K562 (cell line): ENCODE measurements around the gene SUV39H2. TPM values are rescaled to one million over a fixed set of nuclear protein-coding genes. Genes with fewer than 3 reads are reported as not detected.

ENCODE experiments used
- CCNT2 ChIP-seq: IDR thresholded peaks from 2 replicates; pipeline ENCODE4 v1.6.1; 2011; ENCODE audit warnings: borderline replicate concordance, low read depth, mild to moderate bottlenecking, moderate library complexity, mixed read lengths, low read length; ENCODE audit not compliant: insufficient read length; ENCODE audit errors: extremely low read depth
- CREM ChIP-seq: IDR thresholded peaks from 2 replicates; pipeline ENCODE4 v1.6.1; 2014; ENCODE audit warnings: antibody characterized with exemption, low read depth
- E4F1 ChIP-seq: fragments of 250-450 bp; sonication (Bioruptor Pico); IDR thresholded peaks from 2 replicates; pipeline ENCODE4 v1.5.0; 2021; ENCODE audit warnings: mild to moderate bottlenecking, borderline replicate concordance
- HMBOX1 ChIP-seq: sonication (generic); IDR thresholded peaks from 2 replicates; pipeline ENCODE4 v1.6.1; 2016
- JUNB ChIP-seq: fragments of 450-650 bp; formaldehyde crosslinking; conservative IDR thresholded peaks from 2 replicates; pipeline ENCODE4 v1.4.0; 2020; ENCODE audit warnings: mild to moderate bottlenecking
- MTA3 ChIP-seq: fragments of 450-650 bp; formaldehyde crosslinking; IDR thresholded peaks from 2 replicates; pipeline ENCODE4 v1.6.1; 2017; ENCODE audit warnings: mild to moderate bottlenecking, borderline replicate concordance
- OTX1 ChIP-seq: fragments of 450-650 bp; formaldehyde crosslinking; IDR thresholded peaks from 2 replicates; pipeline ENCODE4 v1.4.0; 2022; ENCODE audit warnings: mild to moderate bottlenecking
- POLR2G ChIP-seq: fragments of 200-400 bp; formaldehyde crosslinking; IDR thresholded peaks from 2 replicates; pipeline ENCODE4 v1.6.1; 2017; ENCODE audit warnings: low read depth, mild to moderate bottlenecking, antibody characterized with exemption, low read length, moderate library complexity
- PYGO2 ChIP-seq: fragments of 450-650 bp; IDR thresholded peaks from 2 replicates; pipeline ENCODE4 v1.6.1; 2016; ENCODE audit warnings: mild to moderate bottlenecking, missing genetic modification characterization, moderate library complexity, missing compliant biosample characterization
- SREBF1 ChIP-seq: fragments of 150-350 bp; IDR thresholded peaks from 2 replicates; pipeline ENCODE4 v1.6.1; 2014; ENCODE audit warnings: antibody characterized with exemption, low read depth, low read length, borderline replicate concordance
- SUPT5H ChIP-seq: fragments of 450-650 bp; IDR thresholded peaks from 2 replicates; pipeline ENCODE4 v1.6.1; 2016
- ZBTB12 ChIP-seq: fragments of 250-450 bp; sonication (Bioruptor Pico); IDR thresholded peaks from 2 replicates; pipeline ENCODE4 v1.4.0; 2020
- ZFX ChIP-seq: sonication (generic); formaldehyde crosslinking; IDR thresholded peaks from 2 replicates; pipeline ENCODE4 v1.8.0; 2022; ENCODE audit warnings: mild to moderate bottlenecking, missing genetic modification reagents, moderate library complexity
- ZNF174 ChIP-seq: fragments of 250-450 bp; sonication (Bioruptor Pico); IDR thresholded peaks from 2 replicates; pipeline ENCODE4 v1.4.0; 2020; ENCODE audit warnings: mild to moderate bottlenecking
- polyA plus RNA-seq, 8 experiments: library from polyadenylated mRNA; depleted of rRNA in 4 of 8; stranded (reverse) in 5 of 8; unstranded in 3 of 8; fragments of >200 nt; fragmentation: Nextera tagmentation in 2 of 8; fragmentation: Illumina TruSeq in 1 of 8; extraction: Ambion mirVana in 2 of 8; extraction: Trizol in 1 of 8; gene quantifications; 2 replicates each; pipeline versions ENCODE4 v1.2.1 to v1.2.3, GENCODE V29; 2011 to 2014; ENCODE audit warnings: inconsistent platforms in 1 of 8, missing spikeins in 1 of 8
- total RNA-seq, 7 experiments: library from RNA; depleted of rRNA in 6 of 7; stranded (reverse); fragments of >200 nt in 6 of 7; fragmentation: Illumina TruSeq in 2 of 7; extraction: Trizol in 2 of 7; gene quantifications; 2 replicates each; pipeline versions ENCODE4 v1.2.1 to v1.2.3, GENCODE V29; 2011 to 2021; ENCODE audit warnings: low replicate concordance in 1 of 7
- TF ChIP-seq, protein P1 (sequence below): IDR thresholded peaks from 2 replicates; pipeline ENCODE4 v1.6.1; 2014; ENCODE audit warnings: antibody characterized with exemption
- TF ChIP-seq, protein P2 (sequence below): sonication (generic); formaldehyde crosslinking; IDR thresholded peaks from 2 replicates; pipeline ENCODE4 v1.8.1; 2023; ENCODE audit warnings: mild to moderate bottlenecking, missing genetic modification reagents
- TF ChIP-seq, protein P3 (sequence below): sonication (generic); formaldehyde crosslinking; IDR thresholded peaks from 2 replicates; pipeline ENCODE4 v1.8.0; 2023; ENCODE audit warnings: mild to moderate bottlenecking, missing genetic modification reagents

SUV39H2 gene
- total and polyA plus RNA-seq, 9 of the 15 experiments (the other 6 are each of a cell fraction or from before 2014, with no cell fraction given), result 24.1 to 54.3 (median 41.3) TPM

- TF ChIP-seq HMBOX1, result no peak
- TF ChIP-seq ZNF174 (CRISPR knock-in tag), result no peak
- TF ChIP-seq, protein P1, sequence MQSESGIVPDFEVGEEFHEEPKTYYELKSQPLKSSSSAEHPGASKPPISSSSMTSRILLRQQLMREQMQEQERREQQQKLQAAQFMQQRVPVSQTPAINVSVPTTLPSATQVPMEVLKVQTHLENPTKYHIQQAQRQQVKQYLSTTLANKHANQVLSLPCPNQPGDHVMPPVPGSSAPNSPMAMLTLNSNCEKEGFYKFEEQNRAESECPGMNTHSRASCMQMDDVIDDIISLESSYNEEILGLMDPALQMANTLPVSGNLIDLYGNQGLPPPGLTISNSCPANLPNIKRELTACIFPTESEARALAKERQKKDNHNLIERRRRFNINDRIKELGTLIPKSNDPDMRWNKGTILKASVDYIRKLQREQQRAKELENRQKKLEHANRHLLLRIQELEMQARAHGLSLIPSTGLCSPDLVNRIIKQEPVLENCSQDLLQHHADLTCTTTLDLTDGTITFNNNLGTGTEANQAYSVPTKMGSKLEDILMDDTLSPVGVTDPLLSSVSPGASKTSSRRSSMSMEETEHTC, result 0 out of 2 replicates have a peak, but pooled peaks have one; percentile 48
- no peak for TF ChIP-seq JUNB (CRISPR knock-in tag)
- 0 out of 2 replicates have a peak, but pooled peaks have one; percentile 20 for TF ChIP-seq E4F1 (CRISPR knock-in tag)
- no peak for TF ChIP-seq OTX1 (CRISPR knock-in tag)
- TF ChIP-seq, protein P2, sequence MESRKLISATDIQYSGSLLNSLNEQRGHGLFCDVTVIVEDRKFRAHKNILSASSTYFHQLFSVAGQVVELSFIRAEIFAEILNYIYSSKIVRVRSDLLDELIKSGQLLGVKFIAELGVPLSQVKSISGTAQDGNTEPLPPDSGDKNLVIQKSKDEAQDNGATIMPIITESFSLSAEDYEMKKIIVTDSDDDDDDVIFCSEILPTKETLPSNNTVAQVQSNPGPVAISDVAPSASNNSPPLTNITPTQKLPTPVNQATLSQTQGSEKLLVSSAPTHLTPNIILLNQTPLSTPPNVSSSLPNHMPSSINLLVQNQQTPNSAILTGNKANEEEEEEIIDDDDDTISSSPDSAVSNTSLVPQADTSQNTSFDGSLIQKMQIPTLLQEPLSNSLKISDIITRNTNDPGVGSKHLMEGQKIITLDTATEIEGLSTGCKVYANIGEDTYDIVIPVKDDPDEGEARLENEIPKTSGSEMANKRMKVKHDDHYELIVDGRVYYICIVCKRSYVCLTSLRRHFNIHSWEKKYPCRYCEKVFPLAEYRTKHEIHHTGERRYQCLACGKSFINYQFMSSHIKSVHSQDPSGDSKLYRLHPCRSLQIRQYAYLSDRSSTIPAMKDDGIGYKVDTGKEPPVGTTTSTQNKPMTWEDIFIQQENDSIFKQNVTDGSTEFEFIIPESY, result 0 out of 2 replicates have a peak, but pooled peaks have one; percentile 7
- no peak for TF ChIP-seq PYGO2 (tag)
- TF ChIP-seq CCNT2, result peak; percentile 82
- peak; percentile 55; the same call in 1 of the 2 replicates for TF ChIP-seq MTA3
- peak; percentile 95 for TF ChIP-seq POLR2G
- TF ChIP-seq ZBTB12 (CRISPR knock-in tag), result 0 out of 2 replicates have a peak, but pooled peaks have one; percentile 55
- TF ChIP-seq SREBF1, result no peak
- TF ChIP-seq ZFX, result peak; percentile 89
- TF ChIP-seq SUPT5H, result peak; percentile 92
- TF ChIP-seq, protein P3, sequence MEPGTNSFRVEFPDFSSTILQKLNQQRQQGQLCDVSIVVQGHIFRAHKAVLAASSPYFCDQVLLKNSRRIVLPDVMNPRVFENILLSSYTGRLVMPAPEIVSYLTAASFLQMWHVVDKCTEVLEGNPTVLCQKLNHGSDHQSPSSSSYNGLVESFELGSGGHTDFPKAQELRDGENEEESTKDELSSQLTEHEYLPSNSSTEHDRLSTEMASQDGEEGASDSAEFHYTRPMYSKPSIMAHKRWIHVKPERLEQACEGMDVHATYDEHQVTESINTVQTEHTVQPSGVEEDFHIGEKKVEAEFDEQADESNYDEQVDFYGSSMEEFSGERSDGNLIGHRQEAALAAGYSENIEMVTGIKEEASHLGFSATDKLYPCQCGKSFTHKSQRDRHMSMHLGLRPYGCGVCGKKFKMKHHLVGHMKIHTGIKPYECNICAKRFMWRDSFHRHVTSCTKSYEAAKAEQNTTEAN, result no peak
- peak; percentile 91 for TF ChIP-seq CREM
Observed at GRCh38 chr10:14878266-14879123, at the start of gene SUV39H2 (continued).
